Mononuclear cell (primary cell): ENCODE results near the gene TIPIN. TPM values are rescaled to one million over a fixed set of nuclear protein-coding genes. Genes with fewer than 3 reads are reported as not detected.
"Not testable (repeated sequence)": the region's sequence is repeated elsewhere in the genome, so short reads cannot be mapped to it uniquely, and the experiment has no call there.

Experiments
- H3K27me3 ChIP-seq: 2 replicates; pipeline ENCODE4 v1.6.0; 2011; ENCODE audit warnings: low read length, control low read depth; ENCODE audit not compliant: insufficient read depth
- H3K4me1 ChIP-seq: 2 replicates; pipeline ENCODE4 v1.5.1; 2011; ENCODE audit warnings: mild to moderate bottlenecking, low read length, control low read depth; ENCODE audit not compliant: insufficient read depth
- H3K4me3 ChIP-seq: 2 replicates; pipeline ENCODE4 v1.5.1; 2011; ENCODE audit warnings: mild to moderate bottlenecking, low read length, moderate library complexity
- H3K9me3 ChIP-seq: 2 replicates; pipeline ENCODE4 v1.5.1; 2011; ENCODE audit warnings: low read depth, mild to moderate bottlenecking, control low read depth, low read length
- total RNA-seq: library from RNA; depleted of rRNA; stranded (reverse); fragments of >200 nt; gene quantifications from one replicate; pipeline ENCODE4 v1.2.3, GENCODE V29; 2012

The TIPIN gene
- total RNA-seq, 1 donor, result 5.5 TPM

DNA sequence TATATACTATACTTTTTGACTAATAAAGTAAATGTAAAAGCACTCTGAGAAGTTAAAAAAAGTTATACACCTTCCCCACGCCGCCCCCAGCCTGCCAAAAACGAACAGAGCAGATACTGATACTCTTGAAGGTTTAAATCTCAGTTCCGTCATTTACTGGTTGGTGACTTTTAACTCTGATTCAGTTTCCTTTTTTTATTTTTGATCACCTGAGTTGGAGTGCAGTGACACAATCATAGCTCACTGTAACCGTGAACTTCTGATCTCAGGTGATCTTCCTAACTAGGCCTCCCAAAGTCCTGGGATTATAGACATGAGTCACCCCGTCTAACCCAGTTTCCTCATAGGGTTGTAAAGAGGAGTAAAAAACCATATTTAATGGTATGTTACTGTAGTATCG lies 3.3 kb upstream of the TIPIN start:
- no peaks in the 10 kb centered on the region for H3K9me3 ChIP-seq
- H3K27me3 ChIP-seq, result no peaks in the 10 kb centered on the region
- H3K4me3 ChIP-seq, result no peak overlapping the region
- peaks cover 23% of the 10 kb centered on the region for H3K4me1 ChIP-seq

DNA sequence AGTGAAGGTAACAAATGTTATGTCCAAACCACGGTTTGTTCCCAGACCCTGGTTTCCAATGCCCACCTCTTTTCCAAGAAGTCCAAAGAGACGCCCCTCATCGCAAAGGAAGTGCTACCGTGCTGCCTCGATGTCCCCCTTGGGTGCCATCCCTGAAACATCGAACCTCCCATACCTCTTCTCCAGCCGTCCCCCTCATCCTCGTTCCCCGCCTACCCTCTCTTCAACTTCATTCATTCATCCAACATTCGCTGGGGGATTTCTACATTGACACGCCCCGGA lies 467 bp downstream of the TIPIN start:
- Histone ChIP-seq H3K27me3 (no peaks in the 10 kb centered on the region), H3K4me1 (peaks cover 19% of the 10 kb centered on the region), H3K9me3 (no peaks in the 10 kb centered on the region), H3K4me3 (peak overlapping the region; percentile 79)

DNA sequence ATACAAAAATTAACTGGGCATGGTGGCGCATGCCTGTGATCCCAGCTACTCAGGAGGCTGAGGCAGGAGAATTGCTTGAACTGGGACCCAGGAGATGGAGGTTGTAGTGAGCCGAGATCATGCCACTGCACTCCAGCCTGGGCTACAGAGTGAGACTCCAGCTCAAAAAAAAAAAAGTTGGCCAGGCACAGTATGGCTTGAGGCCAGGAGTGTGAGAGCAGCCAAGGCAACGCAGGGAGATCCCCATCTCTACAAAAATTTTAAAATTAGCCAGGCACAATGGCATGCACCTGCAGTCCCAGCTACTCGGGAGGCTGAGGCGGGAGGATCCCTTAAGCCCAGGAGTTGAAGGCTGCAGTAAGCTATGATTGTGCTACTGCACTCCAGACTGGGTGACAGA lies 8.0 kb downstream of the TIPIN start:
- H3K9me3 ChIP-seq, H3K4me1 ChIP-seq, H3K27me3 ChIP-seq, H3K4me3 ChIP-seq: not testable (repeated sequence)

DNA sequence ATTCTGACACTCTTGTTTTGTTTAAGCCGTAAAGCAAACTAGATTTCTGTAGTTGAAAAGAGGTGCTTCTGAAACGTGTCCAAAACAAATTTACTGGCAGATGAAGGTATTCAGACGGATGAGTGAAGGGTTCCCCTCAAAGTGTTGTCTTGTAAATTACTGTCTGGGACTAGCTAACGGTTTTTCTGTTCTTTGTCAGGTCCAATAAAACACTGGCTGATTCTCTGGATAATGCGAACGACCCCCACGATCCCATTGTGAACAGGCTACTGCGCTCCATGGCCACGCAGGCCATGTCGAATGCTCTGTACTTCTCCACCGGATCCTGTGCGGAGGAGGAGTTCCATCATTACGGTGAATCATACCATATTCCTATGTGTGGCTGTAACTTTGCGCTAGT lies 27.7 kb downstream of the TIPIN start:
- H3K4me1 ChIP-seq, result no peaks in the 10 kb centered on the region
- no peak overlapping the region for H3K4me3 ChIP-seq
- H3K27me3 ChIP-seq, result no peaks in the 10 kb centered on the region
- no peaks in the 10 kb centered on the region for H3K9me3 ChIP-seq

DNA sequence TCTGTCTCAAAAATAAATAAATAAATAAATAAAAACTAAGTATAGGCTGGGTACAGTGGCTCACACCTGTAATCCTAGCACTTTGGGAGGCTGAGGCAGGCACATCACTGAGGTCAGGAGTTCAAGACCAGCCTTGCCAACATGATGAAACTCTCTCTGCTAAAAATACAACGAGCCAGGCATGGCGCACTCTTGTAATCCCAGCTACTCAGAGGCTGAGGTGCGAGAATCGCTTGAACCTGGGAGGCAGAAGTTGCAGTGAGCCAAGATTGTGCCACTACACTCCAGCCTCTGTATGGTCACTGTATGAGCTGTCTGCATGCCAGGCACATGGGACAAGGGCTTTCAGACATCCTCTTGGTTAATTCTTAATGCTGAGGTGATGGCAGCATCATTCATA lies 28.7 kb downstream of the TIPIN start:
- H3K9me3 ChIP-seq, result no peaks in the 10 kb centered on the region
- H3K27me3 ChIP-seq, result no peaks in the 10 kb centered on the region
- no peak overlapping the region for H3K4me3 ChIP-seq
- H3K4me1 ChIP-seq, result no peaks in the 10 kb centered on the region

DNA sequence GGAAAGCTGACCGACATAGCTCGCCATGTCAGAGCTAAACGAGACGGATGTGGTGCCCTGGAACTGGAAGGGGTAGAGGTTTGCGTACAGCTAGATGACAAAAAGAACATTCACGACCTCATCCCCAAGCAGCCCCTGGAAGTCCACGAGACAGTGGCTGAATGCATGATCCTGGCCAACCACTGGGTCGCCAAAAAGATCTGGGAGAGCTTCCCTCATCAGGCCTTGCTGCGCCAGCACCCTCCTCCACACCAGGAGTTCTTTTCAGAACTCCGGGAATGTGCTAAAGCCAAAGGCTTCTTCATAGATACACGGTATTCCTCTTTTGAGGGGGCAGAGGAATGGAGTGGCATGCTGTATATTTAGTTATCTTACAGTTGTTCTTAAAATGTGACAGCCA lies 30.4 kb downstream of the TIPIN start:
- H3K27me3 ChIP-seq, result no peaks in the 10 kb centered on the region
- H3K4me3 ChIP-seq, result no peak overlapping the region
- H3K9me3 ChIP-seq, result no peaks in the 10 kb centered on the region
- H3K4me1 ChIP-seq, result no peaks in the 10 kb centered on the region

DNA sequence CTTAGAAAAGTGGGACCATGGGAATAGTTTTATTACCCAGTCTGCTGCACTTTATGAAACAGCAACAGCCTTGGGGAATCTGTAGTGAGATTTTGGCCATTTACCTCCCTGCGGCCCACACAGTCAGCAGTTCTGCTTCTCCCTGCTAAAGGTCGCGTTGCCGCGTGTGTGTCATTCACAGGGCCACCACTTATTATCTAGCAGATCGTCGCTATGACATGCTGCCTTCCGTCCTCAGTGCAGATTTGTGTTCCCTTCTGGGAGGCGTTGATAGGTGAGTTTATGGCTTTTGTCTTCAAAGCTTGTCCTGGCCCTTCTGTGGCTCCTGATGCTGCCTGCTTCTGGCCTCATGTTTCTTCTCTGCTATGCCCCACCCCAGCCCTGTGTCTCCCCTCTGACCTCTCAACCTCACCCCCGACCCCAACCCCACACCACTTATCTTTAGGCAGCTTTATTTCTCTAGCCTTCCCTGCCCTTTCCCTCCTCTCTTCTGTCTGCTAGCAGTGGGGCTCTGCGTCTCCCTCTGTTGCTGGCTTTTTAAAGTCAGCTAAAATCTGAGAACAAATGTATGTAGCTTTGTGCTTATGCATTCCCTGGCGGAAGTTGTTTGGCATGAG lies 33.1 kb downstream of the TIPIN start:
- H3K9me3 ChIP-seq, result no peaks in the 10 kb centered on the region
- H3K4me1 ChIP-seq, result no peaks in the 10 kb centered on the region
- H3K27me3 ChIP-seq, result no peaks in the 10 kb centered on the region
- H3K4me3 ChIP-seq, result no peak overlapping the region

DNA sequence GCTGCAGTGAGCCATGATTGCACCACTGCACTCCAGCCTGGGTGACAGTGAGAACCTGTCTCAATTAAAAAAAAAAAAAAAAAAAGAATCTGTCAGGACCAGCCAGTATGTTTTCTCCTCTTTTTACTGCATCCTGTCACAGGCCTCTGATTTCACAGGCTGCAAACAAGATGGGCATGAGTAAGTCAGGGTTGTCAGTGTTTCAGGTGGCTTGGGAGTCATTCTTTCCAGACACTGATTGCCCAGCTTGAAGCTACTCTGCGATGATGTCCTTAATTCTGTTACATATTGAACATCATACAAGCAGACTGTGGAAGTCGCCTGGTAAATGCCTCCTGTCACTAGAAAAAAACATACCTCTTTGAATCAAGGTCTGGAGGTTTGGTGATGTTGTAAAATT lies 44.3 kb downstream of the TIPIN start:
- H3K27me3 ChIP-seq, result no peaks in the 10 kb centered on the region
- H3K9me3 ChIP-seq, result no peaks in the 10 kb centered on the region
- no peaks in the 10 kb centered on the region for H3K4me1 ChIP-seq
- H3K4me3 ChIP-seq, result no peak overlapping the region

DNA sequence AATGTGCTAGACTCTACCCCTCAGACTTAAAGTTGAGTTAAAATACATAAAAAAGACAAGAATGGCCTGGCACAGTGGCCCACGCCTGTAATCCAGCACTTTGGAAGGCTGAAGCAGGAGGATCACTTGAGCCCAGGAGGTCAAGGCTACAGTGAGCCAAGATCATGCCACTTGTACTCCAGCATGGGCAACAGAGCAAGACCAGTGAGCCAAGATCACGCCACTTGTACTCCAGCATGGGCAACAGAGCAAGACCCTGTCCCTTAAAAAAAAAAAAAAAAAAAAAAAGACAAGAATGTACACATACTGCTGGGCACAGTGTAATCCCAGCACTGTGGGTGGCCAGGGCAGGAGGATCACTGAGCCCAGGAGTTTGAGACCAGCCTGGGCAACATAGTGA lies 45.7 kb downstream of the TIPIN start:
- Histone ChIP-seq H3K9me3 (no peaks in the 10 kb centered on the region), H3K4me1 (no peaks in the 10 kb centered on the region), H3K27me3 (no peaks in the 10 kb centered on the region)

DNA sequence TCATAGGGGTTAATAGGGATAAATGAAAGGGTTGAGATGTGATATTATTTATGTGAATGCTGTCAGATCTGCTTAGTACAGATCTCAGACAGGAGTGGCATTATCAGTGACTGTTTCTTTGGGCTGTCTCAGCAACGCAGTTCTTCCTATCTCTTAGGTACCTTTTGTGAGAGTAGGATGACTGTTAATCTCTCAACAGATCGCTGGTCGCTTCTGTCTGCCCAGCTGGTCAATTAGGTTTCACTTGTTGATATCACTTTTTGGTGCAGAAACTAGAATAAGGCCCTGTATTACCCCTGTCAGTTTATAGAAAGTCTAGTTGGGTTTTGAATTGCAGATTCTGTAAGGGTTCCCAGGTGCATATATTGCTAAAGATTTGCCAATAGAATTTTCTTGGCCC lies 46.7 kb downstream of the TIPIN start:
- Histone ChIP-seq H3K9me3 (no peaks in the 10 kb centered on the region), H3K4me1 (no peaks in the 10 kb centered on the region), H3K4me3 (no peak overlapping the region), H3K27me3 (no peaks in the 10 kb centered on the region)

More for the DNA sequence above, 45.7 kb downstream of the TIPIN start:
- no peak overlapping the region for H3K4me3 ChIP-seq

DNA sequence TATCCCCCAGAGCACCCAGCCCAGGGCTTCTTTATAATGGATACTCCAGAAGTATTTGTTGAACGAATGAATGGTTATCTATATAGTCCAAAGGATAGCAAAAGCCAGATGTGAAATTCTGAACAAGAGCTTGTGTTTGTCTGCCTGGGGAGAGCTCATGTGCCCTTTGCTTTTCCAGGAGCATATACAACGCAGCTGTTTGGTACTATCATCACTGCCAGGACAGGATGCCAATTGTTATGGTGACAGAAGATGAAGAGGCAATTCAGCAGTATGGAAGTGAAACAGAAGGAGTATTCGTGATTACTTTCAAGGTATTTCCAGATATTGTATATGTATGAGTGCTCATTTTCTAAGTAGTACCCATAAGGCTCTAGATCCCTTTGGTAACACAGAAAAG lies 48.0 kb downstream of the TIPIN start:
- H3K27me3 ChIP-seq, result no peaks in the 10 kb centered on the region
- no peaks in the 10 kb centered on the region for H3K4me1 ChIP-seq
- H3K9me3 ChIP-seq, result no peaks in the 10 kb centered on the region
- no peak overlapping the region for H3K4me3 ChIP-seq

DNA sequence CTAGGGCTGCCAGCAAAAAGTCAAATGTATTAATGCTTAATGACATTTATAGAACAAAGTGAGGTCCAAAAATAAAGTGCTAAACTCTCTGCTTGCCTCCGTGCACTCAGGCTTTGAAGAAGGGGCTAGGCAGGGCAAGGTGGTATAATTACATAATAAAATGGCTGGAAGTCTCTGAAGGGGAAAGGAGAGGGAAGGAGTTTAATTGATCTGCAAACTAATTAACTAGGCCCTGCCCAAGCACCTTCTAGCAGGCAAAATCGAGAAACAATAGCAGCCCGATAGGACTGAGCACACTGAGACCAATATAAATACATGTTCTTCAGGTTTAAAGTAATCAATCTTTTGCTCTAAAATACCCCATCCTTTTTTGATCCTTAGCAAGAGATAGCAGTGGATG lies 50.1 kb downstream of the TIPIN start:
- H3K4me3 ChIP-seq, result no peak overlapping the region
- no peaks in the 10 kb centered on the region for H3K9me3 ChIP-seq
- no peaks in the 10 kb centered on the region for H3K27me3 ChIP-seq
- H3K4me1 ChIP-seq, result no peaks in the 10 kb centered on the region

DNA sequence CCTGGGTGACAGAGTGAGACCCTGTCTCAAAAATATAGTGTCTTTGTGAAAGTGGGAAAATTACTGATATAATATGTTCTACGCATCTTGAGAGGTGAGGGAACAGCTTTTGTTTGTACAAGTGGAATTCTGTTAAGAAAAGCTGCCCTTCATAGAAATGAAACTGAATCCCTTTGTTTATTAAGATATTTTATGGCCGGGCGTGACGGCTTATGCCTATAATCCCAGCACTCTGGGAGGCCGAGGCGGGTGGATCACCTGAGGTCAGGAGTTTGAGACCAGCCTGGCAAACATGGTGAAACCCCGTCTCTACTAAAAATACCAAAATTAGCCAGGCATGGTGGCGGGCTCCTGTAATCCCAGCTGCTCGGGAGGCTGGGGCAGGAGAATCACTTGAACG lies 52.1 kb downstream of the TIPIN start:
- H3K4me3 ChIP-seq, H3K4me1 ChIP-seq, H3K9me3 ChIP-seq, H3K27me3 ChIP-seq: not testable (repeated sequence)

DNA sequence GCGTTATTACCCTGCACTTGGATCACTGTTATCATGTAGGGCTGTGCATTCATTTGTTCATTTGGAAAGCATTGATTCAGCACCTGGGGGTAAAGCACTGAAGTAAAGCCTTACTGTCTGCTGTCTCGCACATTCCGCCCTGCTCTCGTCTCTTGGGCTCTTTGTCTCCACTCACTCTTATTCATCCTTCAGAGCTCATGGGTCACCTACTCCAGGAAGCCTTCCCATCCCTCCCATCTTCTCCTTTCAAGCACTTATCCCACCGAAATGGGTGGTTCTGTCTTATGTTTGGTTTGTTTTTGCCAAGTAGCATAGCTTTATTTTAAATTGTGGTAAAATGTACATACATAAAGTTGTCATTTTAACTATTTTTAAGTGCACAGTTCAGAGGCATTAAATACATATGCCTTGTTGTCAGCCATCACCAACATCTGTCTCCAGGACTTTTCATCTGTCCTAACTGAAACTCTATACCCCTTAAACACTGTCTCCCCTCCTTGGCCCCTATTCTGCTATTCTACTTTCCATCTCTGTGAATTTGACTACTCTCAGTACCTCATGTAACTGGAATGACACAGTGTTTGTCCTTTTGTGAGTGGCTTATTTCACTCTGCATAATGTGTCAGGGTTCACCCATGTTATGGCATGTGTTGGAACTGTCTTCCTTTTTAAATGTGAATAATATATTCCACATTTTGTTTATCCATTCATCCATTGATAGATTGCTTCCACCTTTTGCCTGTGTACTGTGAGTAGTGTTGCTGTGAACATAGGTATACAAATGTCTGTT lies 53.8 kb downstream of the TIPIN start:
- Histone ChIP-seq H3K4me3 (no peak overlapping the region), H3K9me3 (no peaks in the 10 kb centered on the region), H3K27me3 (no peaks in the 10 kb centered on the region), H3K4me1 (no peaks in the 10 kb centered on the region)

DNA sequence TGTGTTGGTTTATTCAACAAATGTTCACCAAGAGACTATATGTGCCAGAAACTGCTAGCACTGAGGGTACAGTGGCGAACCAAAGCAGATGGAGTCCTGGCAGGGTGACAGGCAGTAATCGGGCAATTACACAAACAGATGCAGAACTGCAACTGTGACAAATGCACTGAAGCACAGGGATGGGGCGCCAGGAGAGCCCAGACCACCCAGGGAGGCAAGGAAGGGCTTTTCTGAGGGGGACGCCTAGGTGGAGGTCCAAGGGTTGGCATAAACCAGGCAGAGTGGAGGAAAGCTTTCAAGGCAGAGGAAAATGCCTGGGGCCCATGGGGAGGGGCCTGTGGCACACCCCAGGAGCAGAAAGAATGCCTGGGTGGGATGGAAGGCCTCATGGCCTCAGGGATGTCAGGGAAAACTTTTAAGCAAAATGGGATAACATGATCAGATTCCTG lies 57.7 kb downstream of the TIPIN start:
- H3K4me3 ChIP-seq, result no peak overlapping the region
- no peaks in the 10 kb centered on the region for H3K9me3 ChIP-seq
- H3K27me3 ChIP-seq, result no peaks in the 10 kb centered on the region
- H3K4me1 ChIP-seq, result peaks cover 11% of the 10 kb centered on the region

DNA sequence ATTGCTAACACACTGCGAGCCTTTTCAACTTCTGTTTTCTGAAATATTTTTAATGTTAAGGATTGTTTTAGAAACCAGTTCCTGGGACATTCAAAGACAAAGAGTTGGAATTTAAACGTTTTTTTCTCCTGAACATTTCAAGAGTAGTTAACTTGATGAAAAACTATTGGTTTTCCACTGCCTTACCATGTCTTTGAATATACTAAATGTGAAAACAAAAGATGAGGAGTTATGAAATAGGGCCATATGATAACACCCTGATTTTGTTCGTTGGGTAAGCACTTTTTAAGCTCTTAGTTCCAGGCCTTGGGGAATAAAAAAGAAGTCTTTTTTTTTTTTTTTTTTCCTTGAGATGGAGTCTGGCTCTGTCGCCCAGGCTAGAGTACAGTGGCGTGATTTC lies 60.3 kb downstream of the TIPIN start:
- no peak overlapping the region for H3K4me3 ChIP-seq
- H3K4me1 ChIP-seq, result peaks cover 26% of the 10 kb centered on the region
- no peaks in the 10 kb centered on the region for H3K9me3 ChIP-seq
- H3K27me3 ChIP-seq, result no peaks in the 10 kb centered on the region
